Measurements from ENCODE around the gene SPAG6.

Gene SPAG6

DNA sequence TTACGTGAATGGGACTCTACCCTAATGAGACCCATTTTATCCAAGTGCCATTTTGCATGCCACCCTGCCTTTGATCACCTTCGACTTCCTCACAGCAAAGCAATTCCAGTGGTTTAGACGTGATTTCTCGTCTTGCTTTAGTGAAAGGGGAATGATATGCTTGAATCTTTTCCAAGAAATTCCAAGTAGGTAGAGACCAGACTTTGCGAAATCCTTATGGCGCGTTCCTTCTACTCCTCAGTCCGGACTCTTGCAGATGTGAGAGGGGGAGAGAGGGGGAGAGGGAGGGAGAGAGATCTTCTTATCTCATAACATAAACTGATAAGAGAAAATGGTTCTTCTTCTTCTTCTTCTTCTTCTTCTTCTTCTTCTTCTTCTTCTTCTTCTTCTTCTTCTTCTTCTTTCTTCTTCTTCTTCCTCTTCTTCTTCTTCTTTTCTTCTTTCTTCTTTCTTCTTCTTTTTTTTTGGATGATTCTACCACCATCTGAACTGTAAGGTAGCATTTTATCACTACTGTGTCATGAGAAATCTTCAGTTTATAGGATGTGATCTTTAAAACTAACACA lies 883 bp downstream of the SPAG6 start:
- no peak overlapping the region for H3K4me3 ChIP-seq (replicated peaks; ENCODE audit: insufficient read depth, low read length)
- no peak for TF ChIP-seq POLR2AphosphoS5 (IDR thresholded peaks at IDR 0.05; ENCODE audit: low read depth)
- no peak for TF ChIP-seq SPI1 (IDR thresholded peaks at IDR 0.05; ENCODE audit: borderline replicate concordance, low read depth)
- TF ChIP-seq, protein P1, sequence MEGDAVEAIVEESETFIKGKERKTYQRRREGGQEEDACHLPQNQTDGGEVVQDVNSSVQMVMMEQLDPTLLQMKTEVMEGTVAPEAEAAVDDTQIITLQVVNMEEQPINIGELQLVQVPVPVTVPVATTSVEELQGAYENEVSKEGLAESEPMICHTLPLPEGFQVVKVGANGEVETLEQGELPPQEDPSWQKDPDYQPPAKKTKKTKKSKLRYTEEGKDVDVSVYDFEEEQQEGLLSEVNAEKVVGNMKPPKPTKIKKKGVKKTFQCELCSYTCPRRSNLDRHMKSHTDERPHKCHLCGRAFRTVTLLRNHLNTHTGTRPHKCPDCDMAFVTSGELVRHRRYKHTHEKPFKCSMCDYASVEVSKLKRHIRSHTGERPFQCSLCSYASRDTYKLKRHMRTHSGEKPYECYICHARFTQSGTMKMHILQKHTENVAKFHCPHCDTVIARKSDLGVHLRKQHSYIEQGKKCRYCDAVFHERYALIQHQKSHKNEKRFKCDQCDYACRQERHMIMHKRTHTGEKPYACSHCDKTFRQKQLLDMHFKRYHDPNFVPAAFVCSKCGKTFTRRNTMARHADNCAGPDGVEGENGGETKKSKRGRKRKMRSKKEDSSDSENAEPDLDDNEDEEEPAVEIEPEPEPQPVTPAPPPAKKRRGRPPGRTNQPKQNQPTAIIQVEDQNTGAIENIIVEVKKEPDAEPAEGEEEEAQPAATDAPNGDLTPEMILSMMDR (IDR thresholded peaks at IDR 0.05; ENCODE audit: insufficient read depth, low read length), result no peak
- no peak for TF ChIP-seq GABPA (IDR thresholded peaks at IDR 0.05; ENCODE audit: low read depth)
- TF ChIP-seq, protein P2, sequence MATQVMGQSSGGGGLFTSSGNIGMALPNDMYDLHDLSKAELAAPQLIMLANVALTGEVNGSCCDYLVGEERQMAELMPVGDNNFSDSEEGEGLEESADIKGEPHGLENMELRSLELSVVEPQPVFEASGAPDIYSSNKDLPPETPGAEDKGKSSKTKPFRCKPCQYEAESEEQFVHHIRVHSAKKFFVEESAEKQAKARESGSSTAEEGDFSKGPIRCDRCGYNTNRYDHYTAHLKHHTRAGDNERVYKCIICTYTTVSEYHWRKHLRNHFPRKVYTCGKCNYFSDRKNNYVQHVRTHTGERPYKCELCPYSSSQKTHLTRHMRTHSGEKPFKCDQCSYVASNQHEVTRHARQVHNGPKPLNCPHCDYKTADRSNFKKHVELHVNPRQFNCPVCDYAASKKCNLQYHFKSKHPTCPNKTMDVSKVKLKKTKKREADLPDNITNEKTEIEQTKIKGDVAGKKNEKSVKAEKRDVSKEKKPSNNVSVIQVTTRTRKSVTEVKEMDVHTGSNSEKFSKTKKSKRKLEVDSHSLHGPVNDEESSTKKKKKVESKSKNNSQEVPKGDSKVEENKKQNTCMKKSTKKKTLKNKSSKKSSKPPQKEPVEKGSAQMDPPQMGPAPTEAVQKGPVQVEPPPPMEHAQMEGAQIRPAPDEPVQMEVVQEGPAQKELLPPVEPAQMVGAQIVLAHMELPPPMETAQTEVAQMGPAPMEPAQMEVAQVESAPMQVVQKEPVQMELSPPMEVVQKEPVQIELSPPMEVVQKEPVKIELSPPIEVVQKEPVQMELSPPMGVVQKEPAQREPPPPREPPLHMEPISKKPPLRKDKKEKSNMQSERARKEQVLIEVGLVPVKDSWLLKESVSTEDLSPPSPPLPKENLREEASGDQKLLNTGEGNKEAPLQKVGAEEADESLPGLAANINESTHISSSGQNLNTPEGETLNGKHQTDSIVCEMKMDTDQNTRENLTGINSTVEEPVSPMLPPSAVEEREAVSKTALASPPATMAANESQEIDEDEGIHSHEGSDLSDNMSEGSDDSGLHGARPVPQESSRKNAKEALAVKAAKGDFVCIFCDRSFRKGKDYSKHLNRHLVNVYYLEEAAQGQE (IDR thresholded peaks at IDR 0.05; ENCODE audit: insufficient replicate concordance, low read depth), result no peak
- H3K27ac ChIP-seq (replicated peaks), result no peak overlapping the region
- DNase-seq (ENCODE audit: low read depth in 1 of 2, low spot score in 1 of 2), result no peak
- H3K27me3 ChIP-seq (ENCODE audit: insufficient read depth, poor library complexity, severe bottlenecking), result peaks cover 14% of the 10 kb centered on the region

DNA sequence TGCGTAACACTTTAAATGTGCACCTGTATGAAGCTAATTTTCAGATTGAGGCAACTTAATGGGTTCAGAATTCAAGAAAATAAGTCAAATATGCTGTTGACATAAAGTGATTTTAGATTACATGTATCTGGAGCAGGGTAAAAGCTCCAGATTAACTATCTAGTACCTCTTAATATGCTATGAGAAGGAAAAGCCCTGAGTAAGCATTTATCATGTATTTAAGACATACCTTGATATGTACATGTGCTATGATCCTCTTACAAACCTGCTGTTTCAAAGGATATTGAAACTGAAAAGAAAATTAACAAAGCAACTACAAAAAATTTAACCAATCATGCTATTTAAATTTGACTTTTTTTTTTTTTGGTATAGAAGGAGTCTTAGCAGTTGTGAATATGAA lies 4.5 kb downstream of the SPAG6 start:
- Histone ChIP-seq H3K27me3 (ENCODE audit: insufficient read depth, poor library complexity, severe bottlenecking) (peaks cover 3% of the 10 kb centered on the region), H3K27ac (replicated peaks) (no peak overlapping the region), H3K4me3 (replicated peaks; ENCODE audit: insufficient read depth, low read length) (no peak overlapping the region)
- no peak for DNase-seq (ENCODE audit: low read depth in 1 of 2, low spot score in 1 of 2)
- TF ChIP-seq, protein P2 (IDR thresholded peaks at IDR 0.05; ENCODE audit: insufficient replicate concordance, low read depth), result no peak
- TF ChIP-seq POLR2AphosphoS5 (IDR thresholded peaks at IDR 0.05; ENCODE audit: low read depth), result no peak
- TF ChIP-seq, protein P1 (IDR thresholded peaks at IDR 0.05; ENCODE audit: insufficient read depth, low read length), result no peak
- no peak for TF ChIP-seq SPI1 (IDR thresholded peaks at IDR 0.05; ENCODE audit: borderline replicate concordance, low read depth)
- TF ChIP-seq GABPA (IDR thresholded peaks at IDR 0.05; ENCODE audit: low read depth), result no peak

DNA sequence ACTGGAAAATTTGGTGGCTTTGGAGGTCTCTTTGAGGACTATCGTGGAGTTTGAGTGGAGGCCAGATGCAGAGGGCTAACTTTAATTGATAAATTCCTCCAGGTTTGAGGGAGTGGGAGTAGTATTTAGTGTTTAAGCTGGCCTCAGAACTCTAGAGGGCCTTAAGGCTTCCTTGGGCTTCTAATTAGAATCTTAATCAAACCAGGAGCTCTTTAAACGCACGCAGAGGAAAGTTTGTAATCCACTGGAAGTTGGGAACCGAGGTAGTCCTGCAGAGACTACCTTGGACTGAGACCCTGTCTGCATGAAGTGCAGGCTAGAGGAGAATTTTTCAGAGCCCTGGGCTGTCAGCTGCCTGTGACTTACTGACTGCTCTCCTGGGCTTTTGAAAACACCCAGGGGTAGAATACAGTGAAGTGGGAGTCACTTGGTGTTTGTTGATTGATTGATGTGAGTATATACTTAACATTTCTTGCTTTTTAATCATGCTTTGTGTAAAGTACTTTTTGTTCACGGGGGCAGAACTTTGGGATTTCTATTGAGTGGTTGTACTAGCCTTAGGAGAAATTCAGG lies 5.9 kb downstream of the SPAG6 start:
- Histone ChIP-seq H3K4me3 (replicated peaks; ENCODE audit: insufficient read depth, low read length) (no peak overlapping the region), H3K27ac (replicated peaks) (no peak overlapping the region), H3K27me3 (ENCODE audit: insufficient read depth, poor library complexity, severe bottlenecking) (no peaks in the 10 kb centered on the region)
- TF ChIP-seq, protein P1 (IDR thresholded peaks at IDR 0.05; ENCODE audit: insufficient read depth, low read length), result no peak
- no peak for TF ChIP-seq SPI1 (IDR thresholded peaks at IDR 0.05; ENCODE audit: borderline replicate concordance, low read depth)
- DNase-seq (ENCODE audit: low read depth in 1 of 2, low spot score in 1 of 2), result no peak

Measured in HL-60 (cell line).